Measurements from ENCODE around the gene CDC42BPA.

Gene CDC42BPA

DNA sequence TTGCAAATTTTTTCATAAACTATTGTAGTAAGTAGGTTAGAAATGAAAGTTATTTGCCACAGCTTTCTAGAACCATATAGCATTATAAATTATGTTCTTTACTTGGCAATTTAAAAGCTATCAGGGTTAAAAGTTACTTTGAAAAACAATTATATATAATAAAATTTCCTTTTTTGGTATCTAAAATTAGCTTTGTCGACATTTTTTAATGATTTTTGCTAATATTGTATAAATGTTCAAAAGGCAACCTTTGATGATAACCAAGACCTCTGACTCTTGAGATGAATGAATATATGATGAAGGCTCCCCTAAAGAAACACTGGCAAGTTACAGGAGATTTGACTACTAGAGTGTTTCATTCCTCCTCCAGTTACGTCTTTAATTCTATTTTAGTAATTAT, 121.2 kb downstream of the CDC42BPA start:
- Histone ChIP-seq H3K27me3 (ENCODE audit: control insufficient read depth, insufficient read depth, low read length) (no peaks in the 10 kb centered on the region), H3K36me3 (ENCODE audit: control insufficient read depth, insufficient read depth, low read length) (no peaks in the 10 kb centered on the region), H3K4me3 (ENCODE audit: low read length) (no peak overlapping the region), H3K4me1 (ENCODE audit: control insufficient read depth, insufficient read depth, low read length) (peaks cover 1% of the 10 kb centered on the region; the same call in 1 of the 2 replicates), H3K9me3 (ENCODE audit: control insufficient read depth, insufficient read depth, low read length) (no peaks in the 10 kb centered on the region), H3K27ac (ENCODE audit: low read length) (no peak overlapping the region)
- no peak for DNase-seq (ENCODE audit: low read depth, low spot score)
- WGBS (ENCODE audit: insufficient coverage, insufficient read length): no CpG with 5 or more reads among the region's 2 CpGs

DNA sequence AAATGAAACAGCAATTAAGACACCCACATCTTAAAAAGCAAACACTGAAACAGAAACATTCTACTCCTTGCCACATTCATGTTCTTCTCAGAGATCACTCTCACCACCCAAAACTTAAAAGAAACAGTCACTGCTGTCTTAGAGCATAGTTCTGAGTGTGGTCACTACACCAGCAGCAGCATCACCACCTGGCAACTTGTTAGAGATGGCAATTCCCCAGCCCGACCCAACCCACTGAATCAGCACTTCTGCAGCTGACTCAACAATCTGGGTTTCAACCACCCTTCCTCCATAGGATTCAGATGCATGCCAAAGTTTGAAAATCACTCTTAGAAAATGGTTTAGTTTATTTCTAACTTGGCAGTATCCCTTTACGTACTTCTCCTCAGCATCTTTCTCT, 126.1 kb downstream of the CDC42BPA start:
- Histone ChIP-seq H3K4me1 (ENCODE audit: control insufficient read depth, insufficient read depth, low read length) (peaks cover 1% of the 10 kb centered on the region; the same call in 1 of the 2 replicates), H3K27ac (ENCODE audit: low read length) (no peak overlapping the region), H3K4me3 (ENCODE audit: low read length) (no peak overlapping the region), H3K9me3 (ENCODE audit: control insufficient read depth, insufficient read depth, low read length) (no peaks in the 10 kb centered on the region), H3K36me3 (ENCODE audit: control insufficient read depth, insufficient read depth, low read length) (no peaks in the 10 kb centered on the region), H3K27me3 (ENCODE audit: control insufficient read depth, insufficient read depth, low read length) (no peaks in the 10 kb centered on the region)
- no CpG with 5 or more reads among the region's 2 CpGs for WGBS (ENCODE audit: insufficient coverage, insufficient read length)
- DNase-seq (ENCODE audit: low read depth, low spot score): no peak

DNA sequence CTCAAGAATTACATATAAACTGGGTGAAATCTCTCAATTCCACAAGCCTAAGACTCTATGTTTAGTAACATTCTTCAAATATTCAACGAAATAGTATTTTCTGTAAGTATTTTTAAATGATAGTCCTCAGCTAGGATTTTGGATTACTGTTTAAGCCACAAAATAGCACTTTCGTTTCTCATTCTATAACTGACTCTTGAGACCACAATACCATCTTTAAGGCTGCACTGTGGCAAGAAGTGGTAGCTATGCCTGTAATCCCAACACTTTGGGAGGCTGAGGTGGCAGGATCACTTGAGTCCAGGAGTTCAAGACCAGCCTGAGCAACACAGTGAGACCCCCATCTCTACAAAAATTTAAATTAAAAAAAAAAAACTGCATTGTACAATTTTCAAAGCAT, 126.7 kb downstream of the CDC42BPA start:
- Histone ChIP-seq H3K36me3 (ENCODE audit: control insufficient read depth, insufficient read depth, low read length) (no peaks in the 10 kb centered on the region), H3K4me3 (ENCODE audit: low read length) (no peak overlapping the region), H3K27me3 (ENCODE audit: control insufficient read depth, insufficient read depth, low read length) (no peaks in the 10 kb centered on the region), H3K4me1 (ENCODE audit: control insufficient read depth, insufficient read depth, low read length) (peaks cover 1% of the 10 kb centered on the region; the same call in 1 of the 2 replicates), H3K27ac (ENCODE audit: low read length) (no peak overlapping the region), H3K9me3 (ENCODE audit: control insufficient read depth, insufficient read depth, low read length) (no peaks in the 10 kb centered on the region)
- no peak for DNase-seq (ENCODE audit: low read depth, low spot score)
- no CpG with 5 or more reads among the region's 2 CpGs for WGBS (ENCODE audit: insufficient coverage, insufficient read length)

DNA sequence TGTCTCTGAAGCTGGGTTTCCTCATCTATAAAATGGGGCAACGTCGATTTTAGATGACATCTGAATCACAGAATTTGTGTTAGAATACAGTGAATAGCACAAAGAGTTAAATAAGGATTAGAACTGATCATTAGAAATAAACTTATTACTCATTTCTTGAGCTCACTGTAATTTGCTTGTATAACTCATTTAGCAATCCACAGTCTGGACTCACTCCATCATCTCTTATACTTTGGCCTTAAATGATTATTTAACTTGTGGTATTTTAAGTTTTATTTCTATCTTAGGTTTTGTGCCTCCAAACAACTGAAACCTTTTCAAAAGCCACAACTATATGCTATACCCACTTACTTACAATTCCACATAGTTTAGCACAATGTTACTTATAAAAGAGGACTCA, 128.0 kb downstream of the CDC42BPA start:
- WGBS (ENCODE audit: insufficient coverage, insufficient read length): no CpG with 5 or more reads among the region's 2 CpGs
- DNase-seq (ENCODE audit: low read depth, low spot score): no peak

DNA sequence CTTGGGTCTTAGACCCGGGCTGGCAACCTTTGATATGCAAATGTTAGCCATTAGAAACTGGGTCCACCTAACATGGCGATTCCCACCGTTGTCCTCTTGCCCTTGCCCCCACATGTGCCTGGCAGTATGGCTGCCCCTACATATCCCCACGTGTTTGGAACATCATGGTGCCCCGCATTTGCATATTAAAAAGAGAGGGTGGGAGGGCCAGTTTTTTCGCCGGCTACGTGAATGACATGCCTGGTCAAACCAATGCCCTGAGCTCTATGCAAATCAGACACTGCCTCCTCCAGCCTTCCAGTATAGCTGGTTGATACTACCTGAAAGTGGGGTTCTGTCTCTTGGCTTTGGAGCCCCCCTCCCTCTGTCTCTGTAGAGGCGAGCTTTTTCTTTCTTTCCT, 133.0 kb downstream of the CDC42BPA start:
- DNase-seq (ENCODE audit: low read depth, low spot score): peak; percentile 2
- no peaks in the 10 kb centered on the region for H3K36me3 ChIP-seq (ENCODE audit: control insufficient read depth, insufficient read depth, low read length)
- no peak overlapping the region for H3K4me3 ChIP-seq (ENCODE audit: low read length)
- no peaks in the 10 kb centered on the region for H3K27me3 ChIP-seq (ENCODE audit: control insufficient read depth, insufficient read depth, low read length)
- peaks cover 2% of the 10 kb centered on the region; the same call in 1 of the 2 replicates for H3K4me1 ChIP-seq (ENCODE audit: control insufficient read depth, insufficient read depth, low read length)
- WGBS (ENCODE audit: insufficient coverage, insufficient read length): no CpG with 5 or more reads among the region's 9 CpGs
- no peaks in the 10 kb centered on the region for H3K9me3 ChIP-seq (ENCODE audit: control insufficient read depth, insufficient read depth, low read length)
- H3K27ac ChIP-seq (ENCODE audit: low read length): no peak overlapping the region

More for the DNA sequence above, 128.0 kb downstream of the CDC42BPA start:
- H3K4me3 ChIP-seq (ENCODE audit: low read length): no peak overlapping the region
- H3K27ac ChIP-seq (ENCODE audit: low read length): no peak overlapping the region
- no peaks in the 10 kb centered on the region for H3K27me3 ChIP-seq (ENCODE audit: control insufficient read depth, insufficient read depth, low read length)
- H3K9me3 ChIP-seq (ENCODE audit: control insufficient read depth, insufficient read depth, low read length): no peaks in the 10 kb centered on the region
- H3K4me1 ChIP-seq (ENCODE audit: control insufficient read depth, insufficient read depth, low read length): peaks cover 3% of the 10 kb centered on the region; the same call in 1 of the 2 replicates
- H3K36me3 ChIP-seq (ENCODE audit: control insufficient read depth, insufficient read depth, low read length): no peaks in the 10 kb centered on the region

DNA sequence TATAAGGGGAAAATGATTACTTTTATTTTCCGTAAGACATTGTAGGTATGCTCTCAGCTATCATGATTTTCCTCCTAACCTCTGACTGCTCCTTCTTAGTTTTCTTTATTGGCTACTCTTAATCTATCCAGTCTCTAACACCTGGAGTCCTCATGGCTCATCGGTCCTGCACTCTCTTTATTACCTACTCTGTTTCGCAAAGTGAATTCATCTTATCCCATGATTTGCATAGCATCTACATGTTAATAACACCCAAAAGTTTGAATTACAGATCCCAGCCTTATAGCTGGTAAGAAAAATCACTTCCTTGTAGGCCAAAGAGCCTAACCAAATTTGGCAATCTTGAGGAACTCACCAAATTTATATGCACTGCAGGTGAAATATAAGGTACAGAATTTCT, 136.3 kb downstream of the CDC42BPA start:
- Histone ChIP-seq H3K9me3 (ENCODE audit: control insufficient read depth, insufficient read depth, low read length) (no peaks in the 10 kb centered on the region), H3K27me3 (ENCODE audit: control insufficient read depth, insufficient read depth, low read length) (no peaks in the 10 kb centered on the region), H3K36me3 (ENCODE audit: control insufficient read depth, insufficient read depth, low read length) (no peaks in the 10 kb centered on the region), H3K27ac (ENCODE audit: low read length) (no peak overlapping the region), H3K4me1 (ENCODE audit: control insufficient read depth, insufficient read depth, low read length) (peaks cover 2% of the 10 kb centered on the region; the same call in 1 of the 2 replicates), H3K4me3 (ENCODE audit: low read length) (no peak overlapping the region)
- WGBS (ENCODE audit: insufficient coverage, insufficient read length): no CpG with 5 or more reads among the region's 3 CpGs
- DNase-seq (ENCODE audit: low read depth, low spot score): no peak

DNA sequence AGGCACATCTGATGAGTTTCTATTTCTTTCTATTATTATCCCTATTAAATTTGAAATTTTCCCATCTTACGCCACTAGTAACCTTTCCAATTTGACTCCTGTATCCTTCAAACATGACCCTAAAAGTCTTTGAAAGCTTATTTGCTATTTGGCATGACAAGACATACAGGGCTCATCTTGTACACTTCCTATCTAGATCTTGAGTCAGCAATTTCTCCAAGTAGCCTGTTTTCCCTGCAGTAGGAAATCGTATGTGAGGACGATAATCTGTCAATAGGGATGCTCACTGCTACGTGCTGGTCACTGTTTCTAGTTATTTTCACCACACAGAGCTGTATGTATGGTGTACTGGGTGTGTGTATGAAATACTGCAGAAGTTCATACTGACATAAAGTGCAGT, 142.7 kb downstream of the CDC42BPA start:
- no peaks in the 10 kb centered on the region for H3K9me3 ChIP-seq (ENCODE audit: control insufficient read depth, insufficient read depth, low read length)
- no peak for DNase-seq (ENCODE audit: low read depth, low spot score)
- H3K4me3 ChIP-seq (ENCODE audit: low read length): no peak overlapping the region
- H3K27ac ChIP-seq (ENCODE audit: low read length): no peak overlapping the region
- no peaks in the 10 kb centered on the region for H3K27me3 ChIP-seq (ENCODE audit: control insufficient read depth, insufficient read depth, low read length)
- 100% methylated on average over 1 of the region's 4 CpGs for WGBS (ENCODE audit: insufficient coverage, insufficient read length)
- no peaks in the 10 kb centered on the region for H3K4me1 ChIP-seq (ENCODE audit: control insufficient read depth, insufficient read depth, low read length)
- no peaks in the 10 kb centered on the region for H3K36me3 ChIP-seq (ENCODE audit: control insufficient read depth, insufficient read depth, low read length)

DNA sequence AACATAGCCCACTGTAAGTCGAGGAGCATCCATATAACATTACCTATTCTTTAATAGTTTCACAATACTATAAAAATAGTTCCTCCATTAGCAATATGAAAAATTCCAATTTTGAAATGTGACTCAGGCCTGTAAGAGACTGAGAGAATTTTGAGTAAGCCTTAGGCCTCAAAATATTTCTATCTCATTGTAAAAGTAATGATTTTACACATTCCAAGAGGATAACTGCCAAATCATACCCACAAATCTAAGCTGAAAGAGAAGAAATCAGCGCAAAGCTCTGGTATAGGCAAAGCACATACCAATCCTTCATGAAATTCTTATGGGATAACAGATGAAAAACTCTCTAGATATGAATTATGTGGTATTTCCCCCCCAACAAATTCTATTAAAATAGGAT, 144.1 kb downstream of the CDC42BPA start:
- no peak overlapping the region for H3K4me3 ChIP-seq (ENCODE audit: low read length)
- no peaks in the 10 kb centered on the region for H3K27me3 ChIP-seq (ENCODE audit: control insufficient read depth, insufficient read depth, low read length)
- H3K9me3 ChIP-seq (ENCODE audit: control insufficient read depth, insufficient read depth, low read length): no peaks in the 10 kb centered on the region
- WGBS (ENCODE audit: insufficient coverage, insufficient read length): no CpG with 5 or more reads among the region's 2 CpGs
- DNase-seq (ENCODE audit: low read depth, low spot score): no peak
- H3K36me3 ChIP-seq (ENCODE audit: control insufficient read depth, insufficient read depth, low read length): no peaks in the 10 kb centered on the region
- H3K27ac ChIP-seq (ENCODE audit: low read length): no peak overlapping the region
- no peaks in the 10 kb centered on the region for H3K4me1 ChIP-seq (ENCODE audit: control insufficient read depth, insufficient read depth, low read length)

DNA sequence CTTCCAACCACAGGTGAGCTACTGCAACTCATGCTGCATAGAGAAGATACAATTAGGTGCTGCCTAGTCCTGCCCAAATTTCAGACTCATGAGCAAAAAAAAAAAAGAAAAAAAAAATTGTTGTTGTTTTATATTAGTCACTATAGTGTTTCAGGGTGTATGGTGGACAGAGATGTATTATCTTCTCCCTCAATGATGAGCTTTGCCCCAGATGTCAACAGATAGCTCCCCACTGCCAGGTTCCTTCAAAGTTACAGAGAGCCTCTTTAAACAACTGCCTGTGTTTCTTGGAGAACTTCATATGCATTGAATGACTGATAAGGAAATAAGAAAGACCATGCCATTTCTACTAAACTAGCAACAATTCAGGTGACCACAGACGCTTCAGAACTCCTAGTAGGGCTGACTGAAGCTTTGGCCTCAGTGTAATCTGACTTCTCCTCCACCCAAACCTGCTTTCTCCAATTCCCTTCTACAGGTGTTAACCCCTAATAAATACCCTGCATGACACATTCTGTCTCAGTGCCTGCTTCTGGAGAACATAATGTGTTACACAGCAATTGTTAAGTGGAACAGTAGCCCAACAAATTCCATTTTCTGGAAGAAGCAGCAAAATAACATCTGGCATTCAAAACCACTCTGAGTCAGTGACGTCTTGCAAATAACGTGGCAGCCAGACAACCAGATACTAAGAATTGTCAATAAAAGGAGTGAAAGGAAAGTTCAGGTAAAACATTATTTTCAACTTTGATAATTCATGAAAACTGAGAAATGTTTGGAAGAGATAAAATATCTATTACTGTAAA, 147.7 kb downstream of the CDC42BPA start:
- Histone ChIP-seq H3K27ac (ENCODE audit: low read length) (no peak overlapping the region), H3K4me3 (ENCODE audit: low read length) (no peak overlapping the region), H3K36me3 (ENCODE audit: control insufficient read depth, insufficient read depth, low read length) (no peaks in the 10 kb centered on the region), H3K27me3 (ENCODE audit: control insufficient read depth, insufficient read depth, low read length) (no peaks in the 10 kb centered on the region), H3K9me3 (ENCODE audit: control insufficient read depth, insufficient read depth, low read length) (no peaks in the 10 kb centered on the region), H3K4me1 (ENCODE audit: control insufficient read depth, insufficient read depth, low read length) (no peaks in the 10 kb centered on the region)
- WGBS (ENCODE audit: insufficient coverage, insufficient read length): no CpG with 5 or more reads among the region's 3 CpGs
- DNase-seq (ENCODE audit: low read depth, low spot score): no peak

DNA sequence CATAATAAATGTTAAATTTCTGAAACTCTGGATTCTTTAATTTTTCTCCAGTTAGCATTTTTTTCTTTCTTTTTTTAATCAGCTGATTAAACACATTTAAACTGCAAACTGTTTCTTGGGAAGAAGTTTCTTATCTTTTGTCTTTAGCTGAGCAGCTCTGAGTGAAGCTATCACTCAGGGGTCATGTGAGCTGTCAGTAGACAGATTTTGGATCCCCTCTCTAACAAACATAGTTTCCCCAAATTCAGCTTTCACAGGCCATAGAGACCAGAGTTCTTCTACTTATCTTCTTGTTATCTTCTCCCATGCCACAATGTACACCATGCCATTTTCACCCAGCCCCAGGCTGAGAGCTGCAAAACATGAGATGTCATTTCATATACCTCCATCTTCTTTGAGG, 148.9 kb downstream of the CDC42BPA start:
- H3K4me1 ChIP-seq (ENCODE audit: control insufficient read depth, insufficient read depth, low read length): no peaks in the 10 kb centered on the region
- H3K9me3 ChIP-seq (ENCODE audit: control insufficient read depth, insufficient read depth, low read length): no peaks in the 10 kb centered on the region
- H3K36me3 ChIP-seq (ENCODE audit: control insufficient read depth, insufficient read depth, low read length): no peaks in the 10 kb centered on the region
- DNase-seq (ENCODE audit: low read depth, low spot score): no peak
- no peak overlapping the region for H3K4me3 ChIP-seq (ENCODE audit: low read length)
- H3K27me3 ChIP-seq (ENCODE audit: control insufficient read depth, insufficient read depth, low read length): no peaks in the 10 kb centered on the region
- no peak overlapping the region for H3K27ac ChIP-seq (ENCODE audit: low read length)
